Measurements from ENCODE around the gene DCC. TPM values are rescaled to one million over a fixed set of nuclear protein-coding genes. Genes with fewer than 3 reads are reported as not detected.

The DCC gene
- total RNA-seq, 2 experiments from 2014 or later: not detected

DNA sequence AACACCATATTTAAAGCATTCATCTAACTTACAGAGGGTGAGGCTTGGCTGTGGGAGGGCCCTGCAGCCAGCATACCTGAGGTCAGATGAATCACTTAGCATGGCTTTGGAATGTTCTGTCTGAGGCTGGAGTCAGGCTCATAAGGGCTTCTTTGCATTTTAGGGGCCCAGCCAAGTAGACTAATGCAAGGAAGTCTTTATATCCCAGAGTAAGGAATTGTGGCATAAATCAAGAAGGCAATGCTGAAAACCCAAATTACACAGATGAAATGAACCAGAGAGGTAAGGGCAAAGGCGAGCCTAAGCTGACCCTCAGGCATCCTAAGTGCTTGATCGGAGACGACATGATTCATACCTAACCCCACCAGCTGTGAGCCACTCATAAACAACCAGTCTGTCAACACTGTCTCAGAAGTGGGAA lies 383.6 kb downstream of the DCC start:
- Histone ChIP-seq H3K27ac (ENCODE audit: low read depth in 1 of 2, low read length in 2 of 2) (no peak overlapping the region), H3K27me3 (ENCODE audit: control insufficient read depth in 1 of 2, insufficient read depth in 2 of 2, low read length in 2 of 2) (no peaks in the 10 kb centered on the region), H3K4me3 (ENCODE audit: low read length) (no peak overlapping the region), H3K4me1 (ENCODE audit: insufficient read depth, low read length) (no peaks in the 10 kb centered on the region), H3K36me3 (ENCODE audit: insufficient read depth, low read length) (no peaks in the 10 kb centered on the region), H3K9me3 (ENCODE audit: control insufficient read depth in 1 of 2, insufficient read depth in 1 of 2, low read length in 2 of 2) (no peaks in the 10 kb centered on the region)
- no peaks in the 10 kb centered on the region for H3K36me3 Mint-ChIP-seq (ENCODE audit: low read depth)
- H3K9me3 Mint-ChIP-seq: peaks cover 2% of the 10 kb centered on the region
- H3K4me3 Mint-ChIP-seq: no peak overlapping the region
- no peak overlapping the region for H3K27ac Mint-ChIP-seq
- H3K4me1 Mint-ChIP-seq (ENCODE audit: low read depth): no peaks in the 10 kb centered on the region
- DNase-seq (no peak), ATAC-seq (ENCODE audit: poor library complexity) (no peak)
- ChIA-PET POLR2A (no interaction called here), CTCF (no interaction called here)
- TF ChIP-seq, protein P1, sequence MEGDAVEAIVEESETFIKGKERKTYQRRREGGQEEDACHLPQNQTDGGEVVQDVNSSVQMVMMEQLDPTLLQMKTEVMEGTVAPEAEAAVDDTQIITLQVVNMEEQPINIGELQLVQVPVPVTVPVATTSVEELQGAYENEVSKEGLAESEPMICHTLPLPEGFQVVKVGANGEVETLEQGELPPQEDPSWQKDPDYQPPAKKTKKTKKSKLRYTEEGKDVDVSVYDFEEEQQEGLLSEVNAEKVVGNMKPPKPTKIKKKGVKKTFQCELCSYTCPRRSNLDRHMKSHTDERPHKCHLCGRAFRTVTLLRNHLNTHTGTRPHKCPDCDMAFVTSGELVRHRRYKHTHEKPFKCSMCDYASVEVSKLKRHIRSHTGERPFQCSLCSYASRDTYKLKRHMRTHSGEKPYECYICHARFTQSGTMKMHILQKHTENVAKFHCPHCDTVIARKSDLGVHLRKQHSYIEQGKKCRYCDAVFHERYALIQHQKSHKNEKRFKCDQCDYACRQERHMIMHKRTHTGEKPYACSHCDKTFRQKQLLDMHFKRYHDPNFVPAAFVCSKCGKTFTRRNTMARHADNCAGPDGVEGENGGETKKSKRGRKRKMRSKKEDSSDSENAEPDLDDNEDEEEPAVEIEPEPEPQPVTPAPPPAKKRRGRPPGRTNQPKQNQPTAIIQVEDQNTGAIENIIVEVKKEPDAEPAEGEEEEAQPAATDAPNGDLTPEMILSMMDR (IDR thresholded peaks at IDR 0.05): no peak
- intact Hi-C loops (cut with DNase I, micrococcal nuclease): no loop called here
- H3K27me3 Mint-ChIP-seq: no peaks in the 10 kb centered on the region

DNA sequence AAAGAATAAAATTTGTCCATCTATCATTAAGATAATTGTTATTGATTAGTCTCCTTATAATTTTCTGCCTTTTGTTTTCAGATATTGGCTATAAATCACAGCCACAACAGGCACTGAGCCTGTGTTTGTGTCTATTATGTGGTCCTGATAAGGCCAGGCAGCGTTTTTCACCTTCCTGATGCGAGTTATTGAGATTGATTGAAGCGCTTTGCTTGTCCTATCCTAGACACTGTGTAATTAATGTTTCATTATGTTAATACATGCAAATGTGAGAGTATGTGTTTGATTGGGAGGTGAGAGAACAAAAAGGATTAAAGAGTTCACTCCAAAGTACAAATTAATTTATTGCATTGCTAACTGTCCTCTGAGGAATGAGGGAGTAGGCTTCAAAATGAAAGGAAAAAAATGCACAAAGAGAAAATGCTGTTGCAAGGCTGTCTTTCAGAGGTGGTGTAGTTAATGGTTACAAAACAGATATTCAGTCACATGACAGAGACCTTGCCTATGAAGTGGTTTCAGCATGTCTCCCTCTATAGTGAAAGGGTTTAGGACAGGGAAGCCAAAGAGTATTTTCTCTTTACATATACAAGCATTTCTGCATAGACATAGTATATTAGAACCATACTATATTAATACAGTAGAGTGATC lies 391.1 kb downstream of the DCC start:
- H3K36me3 ChIP-seq (ENCODE audit: insufficient read depth, low read length): no peaks in the 10 kb centered on the region
- Mint-ChIP-seq H3K27ac (no peak overlapping the region), H3K4me1 (ENCODE audit: low read depth) (no peaks in the 10 kb centered on the region), H3K9me3 (peaks cover 2% of the 10 kb centered on the region), H3K36me3 (ENCODE audit: low read depth) (no peaks in the 10 kb centered on the region), H3K4me3 (no peak overlapping the region), H3K27me3 (no peaks in the 10 kb centered on the region)
- ChIA-PET POLR2A (no interaction called here), CTCF (no interaction called here)
- H3K27me3 ChIP-seq (ENCODE audit: control insufficient read depth in 1 of 2, insufficient read depth in 2 of 2, low read length in 2 of 2): no peaks in the 10 kb centered on the region
- TF ChIP-seq, protein P1 (IDR thresholded peaks at IDR 0.05): no peak
- H3K9me3 ChIP-seq (ENCODE audit: control insufficient read depth in 1 of 2, insufficient read depth in 1 of 2, low read length in 2 of 2): no peaks in the 10 kb centered on the region
- intact Hi-C loops (cut with DNase I, micrococcal nuclease): no loop called here
- no peak overlapping the region for H3K27ac ChIP-seq (ENCODE audit: low read depth in 1 of 2, low read length in 2 of 2)
- no peaks in the 10 kb centered on the region for H3K4me1 ChIP-seq (ENCODE audit: insufficient read depth, low read length)
- no peak for DNase-seq
- ATAC-seq (ENCODE audit: poor library complexity): no peak
- no peak overlapping the region for H3K4me3 ChIP-seq (ENCODE audit: low read length)

DNA sequence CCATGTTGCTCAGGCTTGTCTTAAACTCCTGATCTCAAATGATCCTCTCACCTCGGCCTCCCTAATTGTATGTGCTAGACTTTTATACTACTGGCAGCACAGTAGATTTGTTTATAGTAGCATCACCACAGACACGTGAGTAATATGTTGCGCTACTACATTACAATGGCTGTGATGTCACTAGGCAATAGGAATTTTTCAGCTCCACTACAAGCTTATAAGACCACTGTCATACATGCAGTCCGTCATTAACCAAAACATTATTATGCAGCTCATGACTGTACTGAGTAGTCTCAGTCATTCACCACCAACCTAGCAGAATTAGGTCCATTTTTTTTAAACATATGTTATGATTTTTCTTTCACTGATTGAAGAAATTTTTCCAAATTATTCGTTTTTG lies 398.9 kb downstream of the DCC start:
- Mint-ChIP-seq H3K9me3 (no peaks in the 10 kb centered on the region), H3K36me3 (ENCODE audit: low read depth) (no peaks in the 10 kb centered on the region), H3K27ac (no peak overlapping the region), H3K4me1 (ENCODE audit: low read depth) (no peaks in the 10 kb centered on the region), H3K4me3 (no peak overlapping the region), H3K27me3 (no peaks in the 10 kb centered on the region)
- Histone ChIP-seq H3K4me3 (ENCODE audit: low read length) (no peak overlapping the region), H3K9me3 (ENCODE audit: control insufficient read depth in 1 of 2, insufficient read depth in 1 of 2, low read length in 2 of 2) (no peaks in the 10 kb centered on the region), H3K27ac (ENCODE audit: low read depth in 1 of 2, low read length in 2 of 2) (no peak overlapping the region), H3K4me1 (ENCODE audit: insufficient read depth, low read length) (no peaks in the 10 kb centered on the region), H3K36me3 (ENCODE audit: insufficient read depth, low read length) (no peaks in the 10 kb centered on the region), H3K27me3 (ENCODE audit: control insufficient read depth in 1 of 2, insufficient read depth in 2 of 2, low read length in 2 of 2) (no peaks in the 10 kb centered on the region)
- DNase-seq (no peak), ATAC-seq (ENCODE audit: poor library complexity) (no peak)
- ChIA-PET POLR2A (no interaction called here), CTCF (no interaction called here)
- intact Hi-C loops (cut with DNase I, micrococcal nuclease): no loop called here
- TF ChIP-seq, protein P1 (IDR thresholded peaks at IDR 0.05): no peak
